Mesenchymal stem cell (in vitro differentiated cells and primary cell): ENCODE results near the gene ARHGEF4.
A peak's percentile ranks its signal among the peaks of the same experiment; 100 is the strongest.

Source experiments
- DNase-seq: peaks from one replicate; pipeline ENCODE4 v3.0.0-alpha.2; 2013
- H2AFZ ChIP-seq: one replicate; pipeline ENCODE4 v1.6.1; 2013; ENCODE audit warnings: low read depth, mild to moderate bottlenecking, control low read depth, inconsistent platforms, low read length, moderate library complexity
- H2AK5ac ChIP-seq: 2 replicates; pipeline ENCODE4 v1.6.1; 2013; ENCODE audit warnings: low read length, moderate library complexity, mild to moderate bottlenecking, inconsistent platforms; ENCODE audit not compliant: severe bottlenecking
- H2BK120ac ChIP-seq: one replicate; pipeline ENCODE4 v1.6.1; 2013; ENCODE audit warnings: low read depth, mild to moderate bottlenecking, inconsistent platforms, low read length, moderate library complexity
- H2BK12ac ChIP-seq, 2 experiments: one replicate each; pipeline ENCODE4 v1.6.1; 2013; ENCODE audit warnings: inconsistent platforms in 2 of 2, low read length in 2 of 2, mild to moderate bottlenecking in 2 of 2, moderate library complexity in 2 of 2, control low read depth in 1 of 2
- H2BK15ac ChIP-seq: one replicate; pipeline ENCODE4 v1.6.1; 2013; ENCODE audit warnings: mild to moderate bottlenecking, low read depth, inconsistent platforms; ENCODE audit not compliant: poor library complexity, severe bottlenecking
- H2BK5ac ChIP-seq: 2 replicates; pipeline ENCODE4 v1.6.1; 2013; ENCODE audit warnings: low read depth, mild to moderate bottlenecking, low read length, control low read depth, inconsistent platforms; ENCODE audit not compliant: poor library complexity, severe bottlenecking
- H3K14ac ChIP-seq, 2 experiments: one replicate each; pipeline ENCODE4 v1.6.1; 2013; ENCODE audit warnings: inconsistent platforms in 2 of 2, low read length in 2 of 2, control low read depth in 1 of 2, mild to moderate bottlenecking in 1 of 2, moderate library complexity in 1 of 2
- H3K18ac ChIP-seq, 2 experiments: one replicate each; pipeline ENCODE4 v1.6.1; 2013; ENCODE audit warnings: inconsistent platforms in 2 of 2, low read length in 2 of 2, control low read depth in 1 of 2, low read depth in 1 of 2, mild to moderate bottlenecking in 1 of 2
- H3K23ac ChIP-seq, 2 experiments: one replicate each; pipeline ENCODE4 v1.6.1; 2013; ENCODE audit warnings: inconsistent platforms in 2 of 2, low read length in 2 of 2, mild to moderate bottlenecking in 2 of 2, moderate library complexity in 2 of 2, control low read depth in 1 of 2
- H3K27ac ChIP-seq: 2 replicates; pipeline ENCODE4 v1.5.1; 2013; ENCODE audit warnings: mild to moderate bottlenecking, moderate library complexity, low read length, control low read depth, inconsistent platforms; ENCODE audit not compliant: poor library complexity, severe bottlenecking
- H3K27me3 ChIP-seq, 2 experiments: 2 replicates each; pipeline versions ENCODE4 v1.6.1 to v1.7.0; 2013; ENCODE audit warnings: low read length in 2 of 2, mild to moderate bottlenecking in 2 of 2, moderate library complexity in 2 of 2, control low read depth in 1 of 2, inconsistent platforms in 1 of 2; ENCODE audit not compliant: control insufficient read depth in 1 of 2, insufficient read depth in 1 of 2
- H3K36me3 ChIP-seq, 2 experiments: 2 replicates each; pipeline versions ENCODE4 v1.6.1 to v1.7.0; 2013; ENCODE audit warnings: low read length in 2 of 2, control low read depth in 1 of 2, inconsistent platforms in 1 of 2, low read depth in 1 of 2, mild to moderate bottlenecking in 1 of 2; ENCODE audit not compliant: insufficient read depth in 2 of 2, control insufficient read depth in 1 of 2
- H3K4ac ChIP-seq, 2 experiments: one replicate each; pipeline ENCODE4 v1.6.1; 2013; ENCODE audit warnings: inconsistent platforms in 2 of 2, low read length in 2 of 2, mild to moderate bottlenecking in 2 of 2, moderate library complexity in 2 of 2, control low read depth in 1 of 2, low read depth in 1 of 2
- H3K4me1 ChIP-seq: 2 replicates; pipeline ENCODE4 v1.6.1; 2013; ENCODE audit warnings: low read depth, low read length, control low read depth; ENCODE audit not compliant: control insufficient read depth, insufficient read depth
- H3K4me2 ChIP-seq: 2 replicates; pipeline ENCODE4 v1.6.1; 2013; ENCODE audit warnings: low read length, mild to moderate bottlenecking, inconsistent platforms; ENCODE audit not compliant: poor library complexity, severe bottlenecking
- H3K4me3 ChIP-seq, 2 experiments: 2 replicates each; pipeline versions ENCODE4 v1.5.1 to v1.7.0; 2013; ENCODE audit warnings: low read length in 2 of 2, mild to moderate bottlenecking in 2 of 2, control low read depth in 1 of 2, low read depth in 1 of 2; ENCODE audit not compliant: insufficient read depth in 1 of 2
- H3K79me1 ChIP-seq: replicated peaks from 2 replicates; pipeline ENCODE4 v1.6.1; 2013; ENCODE audit warnings: mild to moderate bottlenecking, control low read depth, low read length, inconsistent platforms; ENCODE audit not compliant: poor library complexity, severe bottlenecking
- H3K9ac ChIP-seq: 2 replicates; pipeline ENCODE4 v1.7.0; 2013; ENCODE audit warnings: mild to moderate bottlenecking, low read length, moderate library complexity
- H3K9me3 ChIP-seq: 2 replicates; pipeline ENCODE4 v1.7.0; 2013; ENCODE audit warnings: mild to moderate bottlenecking, low read length; ENCODE audit not compliant: control insufficient read depth
- H4K8ac ChIP-seq: one replicate; pipeline ENCODE4 v1.6.1; 2013; ENCODE audit warnings: inconsistent platforms, mild to moderate bottlenecking, low read length, moderate library complexity
- H4K91ac ChIP-seq: one replicate; pipeline ENCODE4 v1.6.1; 2013; ENCODE audit warnings: mild to moderate bottlenecking, low read length, inconsistent platforms
- WGBS: methylation state at CpG from one replicate; pipeline ENCODE4 v1.1.7; 2013; ENCODE audit warnings: mixed read lengths; 5-methylcytosine and 5-hydroxymethylcytosine counted together

Gene ARHGEF4

DNA sequence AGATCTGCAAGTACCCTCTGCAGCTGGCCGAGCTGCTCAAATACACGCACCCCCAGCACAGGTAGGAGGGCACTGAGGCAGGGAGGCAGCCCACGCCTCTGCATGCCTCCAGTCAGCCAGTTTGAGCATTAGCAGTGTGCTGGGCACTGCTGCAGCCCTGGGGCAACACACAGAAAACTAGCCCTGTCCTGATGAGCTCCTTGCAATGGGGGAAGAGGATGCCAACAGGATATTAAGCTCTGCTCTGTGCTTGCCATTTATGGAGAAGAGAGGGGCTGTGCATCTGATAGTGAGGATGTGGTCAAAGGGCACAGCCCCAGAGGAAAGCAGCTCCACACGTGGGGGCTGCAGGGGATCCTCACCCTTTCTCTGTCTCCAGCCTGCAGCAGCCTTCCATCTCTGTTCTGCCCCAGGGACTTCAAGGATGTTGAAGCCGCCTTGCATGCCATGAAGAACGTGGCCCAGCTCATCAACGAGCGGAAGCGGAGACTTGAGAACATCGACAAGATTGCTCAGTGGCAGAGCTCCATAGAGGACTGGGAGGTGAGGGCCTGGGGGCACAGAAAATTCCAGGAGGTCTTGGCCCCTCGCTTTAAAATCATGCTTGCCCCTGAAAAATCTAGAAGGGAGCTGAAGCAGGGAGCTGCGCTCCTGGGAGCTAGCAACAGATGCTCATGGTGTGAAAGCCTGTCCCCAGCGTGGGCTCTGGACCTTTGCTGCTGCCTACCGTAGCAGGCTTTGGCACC is 204.9 kb downstream of the ARHGEF4 start:
- 93% methylated on average over 14 of the region's 14 CpGs for WGBS
- DNase-seq: no peak

DNA sequence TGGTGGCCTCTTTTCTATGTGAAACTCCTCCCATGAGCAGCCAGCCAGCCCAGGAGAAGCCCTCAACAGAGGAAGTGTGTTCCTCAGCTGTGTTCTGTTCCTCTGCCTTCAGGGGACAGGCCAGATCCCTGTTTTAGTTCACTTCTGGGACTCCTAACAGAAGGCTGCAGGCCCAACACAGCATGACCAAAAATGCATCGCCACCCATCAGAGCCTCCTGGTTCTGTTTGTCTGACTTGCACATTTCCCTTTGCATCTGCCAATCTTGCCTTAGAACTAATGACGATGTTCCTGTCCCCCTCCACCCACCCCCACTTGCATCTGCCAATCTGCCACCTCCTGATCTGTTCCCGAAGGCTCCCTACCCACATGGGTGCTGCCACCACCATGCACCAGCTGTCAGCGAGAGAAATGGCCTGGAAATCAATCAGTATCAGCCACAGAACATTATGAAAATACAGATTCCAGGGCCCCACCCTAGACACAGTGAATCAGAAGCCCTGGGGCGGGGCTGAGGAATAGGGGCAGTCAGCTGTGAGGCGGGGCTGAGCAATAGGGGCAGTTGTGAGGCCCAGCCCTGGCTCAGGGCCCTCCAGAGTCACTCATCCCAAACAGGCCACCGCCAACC is 205.5 kb downstream of the ARHGEF4 start:
- H3K27me3 ChIP-seq: peaks cover 0 to 13% of the 10 kb centered on the region in 2 experiments
- no peak overlapping the region for H2BK5ac ChIP-seq
- H3K14ac ChIP-seq: no peak overlapping the region
- no peak overlapping the region for H2BK15ac ChIP-seq
- no peak overlapping the region for H2AFZ ChIP-seq
- no peak overlapping the region for H2AK5ac ChIP-seq
- H3K36me3 ChIP-seq: peaks cover 16 to 58% of the 10 kb centered on the region in 2 experiments
- no peak overlapping the region for H3K27ac ChIP-seq
- no peak overlapping the region for H3K18ac ChIP-seq
- H3K9ac ChIP-seq: no peak overlapping the region
- H3K4me1 ChIP-seq: peaks cover 11% of the 10 kb centered on the region
- H2BK12ac ChIP-seq: no peak overlapping the region
- H2BK120ac ChIP-seq: no peak overlapping the region
- H3K23ac ChIP-seq: no peak overlapping the region
- H3K4me3 ChIP-seq: no peak overlapping the region
- H4K8ac ChIP-seq: no peak overlapping the region
- no peak overlapping the region for H3K4me2 ChIP-seq
- H4K91ac ChIP-seq: no peak overlapping the region
- H3K79me1 ChIP-seq: peaks cover 5% of the 10 kb centered on the region
- H3K9me3 ChIP-seq: no peaks in the 10 kb centered on the region
- H3K4ac ChIP-seq: no peak overlapping the region
- DNase-seq: no peak
- WGBS: 90% methylated on average over 7 of the region's 7 CpGs

More for the DNA sequence above, 204.9 kb downstream of the ARHGEF4 start:
- Histone ChIP-seq H3K36me3 (peaks cover 10 to 51% of the 10 kb centered on the region in 2 experiments), H2BK120ac (no peak overlapping the region), H3K27me3 (peaks cover 0 to 20% of the 10 kb centered on the region in 2 experiments), H3K23ac (no peak overlapping the region), H4K91ac (no peak overlapping the region), H3K79me1 (peaks cover 5% of the 10 kb centered on the region), H2AFZ (no peak overlapping the region), H2BK12ac (no peak overlapping the region), H2BK5ac (no peak overlapping the region), H3K4me1 (peaks cover 11% of the 10 kb centered on the region), H3K18ac (no peak overlapping the region), H3K9me3 (no peaks in the 10 kb centered on the region), H2BK15ac (no peak overlapping the region), H2AK5ac (no peak overlapping the region), H3K9ac (no peak overlapping the region), H4K8ac (no peak overlapping the region), H3K14ac (no peak overlapping the region), H3K27ac (no peak overlapping the region), H3K4ac (no peak overlapping the region), H3K4me2 (no peak overlapping the region), H3K4me3 (peak overlapping the region in 1 of 2 experiments; percentile 19)

DNA sequence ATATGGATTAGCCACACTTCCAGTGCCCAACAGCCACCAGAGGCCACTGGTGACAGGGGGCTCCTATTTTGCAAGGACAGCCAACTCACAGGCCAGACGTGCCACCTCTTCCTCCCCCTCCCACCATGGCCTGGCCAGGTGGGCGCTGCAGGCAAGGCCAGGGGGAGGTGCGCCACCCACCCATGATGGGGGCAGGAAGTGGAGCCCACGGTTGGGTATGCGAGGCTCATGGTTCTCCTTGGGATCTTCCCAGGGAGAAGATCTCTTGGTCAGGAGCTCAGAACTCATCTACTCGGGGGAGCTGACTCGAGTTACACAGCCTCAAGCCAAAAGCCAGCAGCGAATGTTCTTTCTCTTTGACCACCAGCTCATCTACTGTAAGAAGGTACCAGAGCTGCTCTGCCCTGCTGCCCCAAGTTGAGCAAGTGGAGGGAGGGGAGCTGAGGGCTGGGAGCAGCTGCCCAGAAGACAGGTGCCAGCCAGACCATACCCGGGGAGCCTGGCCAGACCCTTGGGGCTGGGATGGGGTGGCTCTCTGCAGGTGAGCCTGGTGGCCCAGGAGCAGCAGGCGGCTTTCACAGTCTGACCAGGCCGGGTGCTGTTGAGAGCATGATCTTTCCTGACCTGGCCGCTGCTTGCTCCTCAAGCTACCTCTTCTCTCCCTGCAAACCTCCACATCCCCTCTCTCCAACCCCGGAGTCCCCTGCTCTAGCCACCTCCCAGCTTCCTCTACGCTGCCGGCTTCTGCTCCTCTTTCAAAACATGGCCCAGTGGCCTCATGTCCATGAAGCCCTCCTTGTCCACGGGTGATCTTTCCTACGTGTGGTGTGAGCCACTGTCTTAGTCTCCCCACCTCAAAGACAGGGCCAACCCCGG is 206.7 kb downstream of the ARHGEF4 start:
- H3K36me3 ChIP-seq: peaks cover 27 to 66% of the 10 kb centered on the region in 2 experiments
- H2BK12ac ChIP-seq: no peak overlapping the region
- peaks cover 0 to 4% of the 10 kb centered on the region in 2 experiments for H3K27me3 ChIP-seq
- H3K14ac ChIP-seq: no peak overlapping the region
- H2AK5ac ChIP-seq: no peak overlapping the region
- no peak overlapping the region for H2BK15ac ChIP-seq
- H3K9me3 ChIP-seq: no peaks in the 10 kb centered on the region
- no peak overlapping the region for H2AFZ ChIP-seq
- WGBS: 97% methylated on average over 18 of the region's 18 CpGs
- H2BK5ac ChIP-seq: no peak overlapping the region
- H4K91ac ChIP-seq: no peak overlapping the region
- peaks cover 8% of the 10 kb centered on the region for H3K79me1 ChIP-seq
- no peak for DNase-seq
- H3K4me2 ChIP-seq: no peak overlapping the region
- H3K27ac ChIP-seq: no peak overlapping the region
- H3K4ac ChIP-seq: no peak overlapping the region
- H3K18ac ChIP-seq: no peak overlapping the region
- no peak overlapping the region for H4K8ac ChIP-seq
- no peak overlapping the region for H3K23ac ChIP-seq
- H2BK120ac ChIP-seq: no peak overlapping the region
- no peak overlapping the region for H3K9ac ChIP-seq
- peaks cover 9% of the 10 kb centered on the region for H3K4me1 ChIP-seq
- no peak overlapping the region for H3K4me3 ChIP-seq
